ENCODE results near the gene SOWAHC.

DNA sequence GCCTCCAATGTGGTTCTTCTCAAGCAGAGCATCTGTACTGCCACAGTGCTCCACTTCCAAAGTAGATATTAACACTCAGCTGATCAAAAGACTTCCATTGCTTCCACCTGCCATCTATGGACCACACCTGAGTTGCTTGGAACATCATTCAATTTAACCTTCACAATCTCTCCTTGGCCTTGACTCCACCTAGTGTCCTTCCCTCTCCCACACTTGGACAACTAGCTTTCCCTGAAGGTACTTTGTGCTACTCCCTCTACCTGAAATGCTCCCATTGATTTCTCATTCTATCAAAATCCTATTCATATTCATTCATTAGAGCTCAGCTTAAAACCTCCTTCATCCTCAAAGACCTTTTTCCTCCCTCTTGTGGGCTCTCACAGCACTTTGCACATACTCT is 48.7 kb downstream of the SOWAHC start:
- TF ChIP-seq CTCF (IDR thresholded peaks at IDR 0.05; ENCODE audit: low read length) (no peak), EZH2 (IDR thresholded peaks at IDR 0.05; ENCODE audit: borderline replicate concordance, low read length) (no peak)
